Loucy (cell line): ENCODE results near the gene CDK11B.
"Not testable (repeated sequence)": the region's sequence is repeated elsewhere in the genome, so short reads cannot be mapped to it uniquely, and the experiment has no call there.

Experiments
- CTCF ChIP-seq: fragments of 200-600 bp; sonication (generic); conservative IDR thresholded peaks from 2 replicates; pipeline ENCODE4 v1.5.1; 2014; ENCODE audit warnings: mild to moderate bottlenecking, antibody characterized with exemption, low read length
- EZH2phosphoT487 ChIP-seq: fragments of 200-600 bp; IDR thresholded peaks from 2 replicates; pipeline ENCODE4 v1.6.1; 2018; ENCODE audit warnings: antibody characterized with exemption, mild to moderate bottlenecking, moderate library complexity, borderline replicate concordance

GRCh38 chr1:1633409-1633808, 25.4 kb downstream of the CDK11B start:
- not testable (repeated sequence) for TF ChIP-seq CTCF, EZH2phosphoT487
